Stomach (tissue), 4 donors: ENCODE results near the gene SIX2.

Experiments
- CTCF ChIP-seq, 7 experiments: fragments of 450-650 bp in 4 of 7; fragments of 200-600 bp in 3 of 7; sonication (generic) in 3 of 7; IDR thresholded peaks; one replicate each; pipeline ENCODE4 v1.5.1; 2016 to 2019; ENCODE audit warnings: antibody characterized with exemption in 7 of 7, control low read depth in 2 of 7, mild to moderate bottlenecking in 1 of 7
- POLR2A ChIP-seq, 4 donors: fragments of 450-650 bp; IDR thresholded peaks; one replicate each; pipeline ENCODE4 v1.6.1; 2016; ENCODE audit warnings: antibody characterized with exemption in 4 of 4, control low read depth in 2 of 4, mild to moderate bottlenecking in 1 of 4, moderate library complexity in 1 of 4

- TF ChIP-seq POLR2A (IDR thresholded peaks at IDR 0.05) (no peak), CTCF (IDR thresholded peaks at IDR 0.05) (no peak)
Measured at GRCh38 chr2:44994377-44994776, 14.9 kb downstream of the SIX2 start.
